Brain pericyte (primary cell): ENCODE results near the gene MMP23B.
"Not testable (repeated sequence)": the region's sequence is repeated elsewhere in the genome, so short reads cannot be mapped to it uniquely, and the experiment has no call there.

ENCODE experiments used
- DNase-seq: peaks from one replicate; pipeline ENCODE4 v3.0.0-alpha.2; 2012; ENCODE audit warnings: low read depth, low spot score

Gene MMP23B

GRCh38 chr1:1666526-1666925 is 34.6 kb downstream of the MMP23B start:
- no peak for DNase-seq

GRCh38 chr1:1669468-1670440 is 37.8 kb downstream of the MMP23B start:
- no peak for DNase-seq

- no peak for DNase-seq
Observed at GRCh38 chr1:1670866-1671265, 38.9 kb downstream of the MMP23B start.

GRCh38 chr1:1671365-1672119 is 39.6 kb downstream of the MMP23B start:
- DNase-seq: no peak

- no peak for DNase-seq
Observed at GRCh38 chr1:1672181-1672965, 40.4 kb downstream of the MMP23B start.

GRCh38 chr1:1674806-1675205 is 42.8 kb downstream of the MMP23B start:
- not testable (repeated sequence) for DNase-seq

- not testable (repeated sequence) for DNase-seq
Observed at GRCh38 chr1:1675218-1675617, 43.2 kb downstream of the MMP23B start.

- not testable (repeated sequence) for DNase-seq
Observed at GRCh38 chr1:1676087-1676486, 44.1 kb downstream of the MMP23B start.

GRCh38 chr1:1677718-1678580 is 46.0 kb downstream of the MMP23B start:
- DNase-seq: no peak

GRCh38 chr1:1678581-1679380 is 46.8 kb downstream of the MMP23B start:
- DNase-seq: no peak

GRCh38 chr1:1680031-1680911 is 48.3 kb downstream of the MMP23B start:
- DNase-seq: no peak

- DNase-seq: no peak
Observed at GRCh38 chr1:1680912-1681273, 48.9 kb downstream of the MMP23B start.

- no peak for DNase-seq
Observed at GRCh38 chr1:1683104-1683905, 51.3 kb downstream of the MMP23B start.
